CD14-positive monocyte (primary cell): ENCODE measurements around the gene CUEDC1. TPM values are rescaled to one million over a fixed set of nuclear protein-coding genes. Genes with fewer than 3 reads are reported as not detected.

Source experiments
- DNase-seq, 3 donors: peaks; one replicate each; pipeline ENCODE4 v3.0.0-alpha.2; 2011 to 2022
- H2AFZ ChIP-seq: 2 replicates; pipeline ENCODE4 v1.6.0; 2012; ENCODE audit warnings: mild to moderate bottlenecking, low read depth, low read length, inconsistent platforms; ENCODE audit not compliant: insufficient read depth, poor library complexity, severe bottlenecking
- H3K27ac ChIP-seq, 2 donors: 1 replicate in 1 of 2; 2 replicates in 1 of 2; pipeline ENCODE4 v1.5.1; 2012 to 2013; ENCODE audit warnings: low read length in 2 of 2, control low read depth in 1 of 2, inconsistent platforms in 1 of 2, low read depth in 1 of 2, mild to moderate bottlenecking in 1 of 2
- H3K27me3 ChIP-seq, 2 donors: one replicate each; pipeline versions ENCODE4 v1.6.0 to v1.6.1; 2011 to 2013; ENCODE audit warnings: low read length in 2 of 2; ENCODE audit not compliant: control insufficient read depth in 2 of 2, insufficient read depth in 2 of 2
- H3K36me3 ChIP-seq, 2 donors: replicated peaks in 1 of 2; 1 replicate in 1 of 2; 2 replicates in 1 of 2; pipeline versions ENCODE4 v1.5.1 to v1.6.1; 2012 to 2013; ENCODE audit warnings: low read length in 2 of 2, control low read depth in 1 of 2, inconsistent platforms in 1 of 2, mild to moderate bottlenecking in 1 of 2; ENCODE audit not compliant: insufficient read depth in 2 of 2, control insufficient read depth in 1 of 2
- H3K4me1 ChIP-seq, 2 donors: 1 replicate in 1 of 2; 2 replicates in 1 of 2; pipeline versions ENCODE4 v1.5.1 to v1.6.1; 2012 to 2013; ENCODE audit warnings: low read length in 2 of 2, control low read depth in 1 of 2, inconsistent platforms in 1 of 2, mild to moderate bottlenecking in 1 of 2, moderate library complexity in 1 of 2; ENCODE audit not compliant: insufficient read depth in 2 of 2, control insufficient read depth in 1 of 2
- H3K4me2 ChIP-seq: replicated peaks from 2 replicates; pipeline ENCODE3; 2012; ENCODE audit warnings: low read length, moderate library complexity, mild to moderate bottlenecking; ENCODE audit not compliant: poor library complexity, severe bottlenecking; ENCODE audit errors: extremely low read depth
- H3K4me3 ChIP-seq, 3 experiments: fragments of 200-600 bp in 1 of 3; sonication (generic) in 1 of 3; replicated peaks in 1 of 3; 1 replicate in 2 of 3; 2 replicates in 1 of 3; pipeline ENCODE4 v1.5.1; 2011 to 2013; ENCODE audit warnings: low read length in 3 of 3, mild to moderate bottlenecking in 3 of 3, control low read depth in 2 of 3, low read depth in 2 of 3, inconsistent platforms in 1 of 3, moderate library complexity in 1 of 3
- H3K79me2 ChIP-seq: 2 replicates; pipeline ENCODE4 v1.6.0; 2012; ENCODE audit warnings: mild to moderate bottlenecking, control low read depth, inconsistent platforms, low read length, moderate library complexity; ENCODE audit not compliant: insufficient read depth
- H3K9ac ChIP-seq: 2 replicates; pipeline ENCODE4 v1.6.0; 2017; ENCODE audit warnings: low read length, mild to moderate bottlenecking; ENCODE audit not compliant: insufficient read depth, poor library complexity, severe bottlenecking
- H3K9me3 ChIP-seq, 2 donors: replicated peaks in 1 of 2; 1 replicate in 1 of 2; 2 replicates in 1 of 2; pipeline versions ENCODE4 v1.5.1 to v1.6.1; 2012 to 2013; ENCODE audit warnings: low read length in 2 of 2, control low read depth in 1 of 2; ENCODE audit not compliant: control insufficient read depth in 1 of 2, insufficient read depth in 1 of 2
- H4K20me1 ChIP-seq: 2 replicates; pipeline ENCODE4 v1.6.0; 2012; ENCODE audit warnings: mild to moderate bottlenecking, low read length, control low read depth, moderate library complexity; ENCODE audit not compliant: insufficient read depth
- H3K27ac Mint-ChIP-seq, 7 donors: one replicate each; pipeline ENCODE4 v1.8.0; 2020; ENCODE audit warnings: mild to moderate bottlenecking in 7 of 7, mixed read lengths in 7 of 7, moderate library complexity in 6 of 7, inconsistent platforms in 2 of 7
- H3K27me3 Mint-ChIP-seq, 3 donors: one replicate each; pipeline ENCODE4 v1.8.0; 2021 to 2022; ENCODE audit warnings: low read depth in 3 of 3, mild to moderate bottlenecking in 3 of 3, mixed read lengths in 3 of 3, moderate library complexity in 3 of 3, inconsistent platforms in 1 of 3
- H3K36me3 Mint-ChIP-seq, 2 donors: one replicate each; pipeline ENCODE4 v1.8.0; 2020; ENCODE audit warnings: mixed read lengths in 2 of 2, inconsistent platforms in 1 of 2, mild to moderate bottlenecking in 1 of 2
- H3K4me1 Mint-ChIP-seq: one replicate; pipeline ENCODE4 v1.8.0; 2020; ENCODE audit warnings: mild to moderate bottlenecking, mixed read lengths
- H3K4me3 Mint-ChIP-seq, 2 donors: one replicate each; pipeline ENCODE4 v1.8.0; 2020; ENCODE audit warnings: mild to moderate bottlenecking in 2 of 2, mixed read lengths in 2 of 2, moderate library complexity in 1 of 2
- H3K9me3 Mint-ChIP-seq, 7 donors: one replicate each; pipeline ENCODE4 v1.8.0; 2020 to 2022; ENCODE audit warnings: mixed read lengths in 7 of 7, mild to moderate bottlenecking in 6 of 7, moderate library complexity in 6 of 7, inconsistent platforms in 2 of 7
- WGBS: methylation state at CpG from one replicate; pipeline ENCODE4 v1.1.5; 2013; ENCODE audit warnings: missing lambda C conversion rate; ENCODE audit not compliant: insufficient coverage; 5-methylcytosine and 5-hydroxymethylcytosine counted together
- intact Hi-C, 2 donors: fragments of 100-400 bp; cut with micrococcal nuclease; formaldehyde crosslinking; loops; one replicate each; pipeline versions ENCODE4 v1.15.0 to v1.15.1; 2023
- polyA plus RNA-seq, 3 donors: library from polyadenylated mRNA; depleted of rRNA in 1 of 3; unstranded in 2 of 3; stranded (reverse) in 1 of 3; fragments of 300-500 nt in 2 of 3; fragments of >200 nt in 1 of 3; fragmentation: Illumina TruSeq in 2 of 3; gene quantifications; 1 replicate in 2 of 3; 2 replicates in 1 of 3; pipeline ENCODE4 v1.2.3, GENCODE V29; 2012 to 2021
- TF ChIP-seq, protein P1 (sequence below): fragments of 200-600 bp; IDR thresholded peaks from one replicate; pipeline ENCODE4 v1.8.0; 2022; ENCODE audit warnings: antibody characterized with exemption, mild to moderate bottlenecking

The CUEDC1 gene
- polyA plus RNA-seq, 3 donors = 4.2 to 31.0 (median 4.3) TPM

DNA sequence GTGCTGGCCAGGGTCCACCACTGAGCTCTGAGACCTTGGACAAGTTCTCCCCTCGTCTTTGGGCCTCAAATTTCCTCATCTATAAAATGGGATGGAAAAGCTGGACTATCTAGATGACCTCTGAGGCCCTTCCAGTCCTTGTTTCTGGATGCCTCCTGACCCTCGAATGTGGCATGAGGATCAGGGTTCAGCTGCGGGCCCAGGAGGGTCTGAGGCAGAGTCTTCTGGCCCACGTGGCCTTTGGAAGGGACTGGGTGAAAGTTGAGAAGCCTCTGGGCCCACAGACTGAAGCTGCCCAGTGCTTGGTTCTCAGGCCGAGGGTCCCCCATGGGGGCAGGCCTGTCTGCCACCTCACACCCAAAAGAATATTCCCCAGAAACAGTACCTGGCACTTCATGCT is 88.5 kb downstream of the CUEDC1 start:
- WGBS = 93% methylated on average over 3 of the region's 5 CpGs
- Mint-ChIP-seq H3K9me3 (no peaks in the 10 kb centered on the region), H3K27me3 (peaks cover 15 to 19% (median 17%) of the 10 kb centered on the region in 3 donors), H3K4me3 (no peak overlapping the region), H3K4me1 (peaks cover 37% of the 10 kb centered on the region), H3K27ac (no peak overlapping the region), H3K36me3 (peaks cover 48 to 69% of the 10 kb centered on the region in 2 donors)
- Histone ChIP-seq H3K27ac (no peak overlapping the region), H3K79me2 (no peaks in the 10 kb centered on the region), H3K4me3 (no peak overlapping the region), H3K4me1 (peaks cover 35 to 38% of the 10 kb centered on the region in 2 donors), H4K20me1 (no peaks in the 10 kb centered on the region), H3K9ac (no peak overlapping the region), H3K9me3 (no peaks in the 10 kb centered on the region), H2AFZ (no peak overlapping the region), H3K36me3 (peaks cover 0 to 25% of the 10 kb centered on the region in 2 donors), H3K4me2 (no peak overlapping the region), H3K27me3 (peaks cover 0 to 10% of the 10 kb centered on the region in 2 donors)
- intact Hi-C loops = loop anchor here in 1 of 2 donors (10.0 kb wide), 1 partner anchor 248 kb away; no protein-coding TSS in a partner anchor
- DNase-seq = no peak
- TF ChIP-seq, protein P1, sequence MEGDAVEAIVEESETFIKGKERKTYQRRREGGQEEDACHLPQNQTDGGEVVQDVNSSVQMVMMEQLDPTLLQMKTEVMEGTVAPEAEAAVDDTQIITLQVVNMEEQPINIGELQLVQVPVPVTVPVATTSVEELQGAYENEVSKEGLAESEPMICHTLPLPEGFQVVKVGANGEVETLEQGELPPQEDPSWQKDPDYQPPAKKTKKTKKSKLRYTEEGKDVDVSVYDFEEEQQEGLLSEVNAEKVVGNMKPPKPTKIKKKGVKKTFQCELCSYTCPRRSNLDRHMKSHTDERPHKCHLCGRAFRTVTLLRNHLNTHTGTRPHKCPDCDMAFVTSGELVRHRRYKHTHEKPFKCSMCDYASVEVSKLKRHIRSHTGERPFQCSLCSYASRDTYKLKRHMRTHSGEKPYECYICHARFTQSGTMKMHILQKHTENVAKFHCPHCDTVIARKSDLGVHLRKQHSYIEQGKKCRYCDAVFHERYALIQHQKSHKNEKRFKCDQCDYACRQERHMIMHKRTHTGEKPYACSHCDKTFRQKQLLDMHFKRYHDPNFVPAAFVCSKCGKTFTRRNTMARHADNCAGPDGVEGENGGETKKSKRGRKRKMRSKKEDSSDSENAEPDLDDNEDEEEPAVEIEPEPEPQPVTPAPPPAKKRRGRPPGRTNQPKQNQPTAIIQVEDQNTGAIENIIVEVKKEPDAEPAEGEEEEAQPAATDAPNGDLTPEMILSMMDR = no peak

DNA sequence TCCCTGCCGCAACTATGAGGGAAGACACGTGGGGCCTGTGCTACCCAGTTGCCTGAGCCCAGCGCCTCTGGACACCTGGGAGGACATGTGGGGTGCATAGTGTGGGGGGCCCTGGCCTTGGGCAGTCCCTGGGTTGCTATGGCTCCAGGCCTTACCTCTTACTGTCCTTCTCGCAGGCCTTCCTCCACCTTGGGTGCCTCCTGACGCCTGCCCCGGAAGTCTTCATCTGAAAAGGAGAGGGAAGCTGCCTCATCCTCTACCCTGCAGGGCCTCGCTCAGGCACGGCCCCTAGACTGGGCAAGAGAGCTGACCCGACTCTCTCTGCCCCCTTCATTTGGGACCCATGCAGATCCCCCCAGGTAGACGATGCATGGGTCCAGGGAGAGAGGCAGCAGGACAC is 88.9 kb downstream of the CUEDC1 start:
- Mint-ChIP-seq H3K4me3 (no peak overlapping the region), H3K27me3 (peaks cover 14 to 15% (median 15%) of the 10 kb centered on the region in 3 donors), H3K36me3 (peaks cover 45 to 65% of the 10 kb centered on the region in 2 donors), H3K9me3 (no peaks in the 10 kb centered on the region), H3K4me1 (peaks cover 39% of the 10 kb centered on the region), H3K27ac (peak overlapping the region in 1 of 7 donors; percentile 41)
- Histone ChIP-seq H3K36me3 (peaks cover 0 to 21% of the 10 kb centered on the region in 2 donors), H3K4me2 (no peak overlapping the region), H3K4me3 (no peak overlapping the region), H3K27ac (no peak overlapping the region), H3K9ac (no peak overlapping the region), H3K4me1 (peaks cover 39 to 42% of the 10 kb centered on the region in 2 donors), H3K9me3 (no peaks in the 10 kb centered on the region), H2AFZ (no peak overlapping the region), H3K27me3 (peaks cover 0 to 10% of the 10 kb centered on the region in 2 donors), H4K20me1 (no peaks in the 10 kb centered on the region), H3K79me2 (no peaks in the 10 kb centered on the region)
- no peak for DNase-seq
- TF ChIP-seq, protein P1 = no peak
- 69% methylated on average over 3 of the region's 10 CpGs for WGBS
- intact Hi-C loops = loop anchor here in 1 of 2 donors (10.0 kb wide), 1 partner anchor 248 kb away; no protein-coding TSS in a partner anchor
